Measurements from ENCODE around the gene IRF8.

DNA sequence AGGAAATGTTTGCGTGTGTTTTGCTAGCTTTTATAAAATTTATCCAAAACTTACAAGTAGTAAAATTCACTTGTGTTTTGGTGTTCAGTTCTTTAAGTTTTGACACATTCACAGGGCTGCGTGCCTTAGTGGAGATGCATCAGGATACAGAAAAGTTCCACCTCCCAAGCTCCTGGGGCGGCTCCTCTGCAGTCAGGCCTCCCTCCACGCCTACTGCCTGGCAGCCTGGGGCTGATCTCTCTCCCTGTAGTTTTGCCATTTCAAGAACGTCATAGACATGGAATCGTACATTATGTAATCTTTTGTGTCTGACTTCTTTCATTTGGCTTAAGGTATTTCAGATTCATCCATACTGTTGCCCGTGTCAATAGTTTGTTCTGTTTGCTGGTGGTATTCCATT lies 27.2 kb upstream of the IRF8 start:
- TF ChIP-seq, protein P1, sequence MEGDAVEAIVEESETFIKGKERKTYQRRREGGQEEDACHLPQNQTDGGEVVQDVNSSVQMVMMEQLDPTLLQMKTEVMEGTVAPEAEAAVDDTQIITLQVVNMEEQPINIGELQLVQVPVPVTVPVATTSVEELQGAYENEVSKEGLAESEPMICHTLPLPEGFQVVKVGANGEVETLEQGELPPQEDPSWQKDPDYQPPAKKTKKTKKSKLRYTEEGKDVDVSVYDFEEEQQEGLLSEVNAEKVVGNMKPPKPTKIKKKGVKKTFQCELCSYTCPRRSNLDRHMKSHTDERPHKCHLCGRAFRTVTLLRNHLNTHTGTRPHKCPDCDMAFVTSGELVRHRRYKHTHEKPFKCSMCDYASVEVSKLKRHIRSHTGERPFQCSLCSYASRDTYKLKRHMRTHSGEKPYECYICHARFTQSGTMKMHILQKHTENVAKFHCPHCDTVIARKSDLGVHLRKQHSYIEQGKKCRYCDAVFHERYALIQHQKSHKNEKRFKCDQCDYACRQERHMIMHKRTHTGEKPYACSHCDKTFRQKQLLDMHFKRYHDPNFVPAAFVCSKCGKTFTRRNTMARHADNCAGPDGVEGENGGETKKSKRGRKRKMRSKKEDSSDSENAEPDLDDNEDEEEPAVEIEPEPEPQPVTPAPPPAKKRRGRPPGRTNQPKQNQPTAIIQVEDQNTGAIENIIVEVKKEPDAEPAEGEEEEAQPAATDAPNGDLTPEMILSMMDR (IDR thresholded peaks at IDR 0.05) = no peak
- no peak for TF ChIP-seq POLR2A (IDR thresholded peaks at IDR 0.05)
